ACC112 (cell line): Measurements from ENCODE around the gene ADGRE3.

Experiments used
- H2AFZ ChIP-seq: fragments of 200-600 bp; sonication (generic); one replicate; pipeline ENCODE4 v1.6.0; 2017; ENCODE audit warnings: antibody characterized with exemption, low read length; ENCODE audit not compliant: unreplicated experiment
- H3K27ac ChIP-seq: fragments of 200-600 bp; sonication (generic); 2 replicates; pipeline ENCODE4 v1.5.1; 2014; ENCODE audit warnings: low read depth, mild to moderate bottlenecking, antibody characterized with exemption, low read length, moderate library complexity
- H3K27me3 ChIP-seq: fragments of 200-600 bp; sonication (generic); 2 replicates; pipeline ENCODE4 v1.6.1; 2014; ENCODE audit warnings: mild to moderate bottlenecking, antibody characterized with exemption, low read length, moderate library complexity, mixed read lengths; ENCODE audit not compliant: insufficient read depth
- H3K36me3 ChIP-seq: fragments of 200-600 bp; sonication (generic); 2 replicates; pipeline ENCODE4 v1.6.1; 2016; ENCODE audit warnings: mild to moderate bottlenecking, antibody characterized with exemption, low read length, moderate library complexity, mixed read lengths; ENCODE audit not compliant: insufficient read depth
- H3K4me1 ChIP-seq: fragments of 200-600 bp; sonication (generic); one replicate; pipeline ENCODE4 v1.6.1; 2016; ENCODE audit warnings: low read length, mixed read lengths; ENCODE audit not compliant: insufficient read depth, unreplicated experiment, control insufficient read depth
- H3K4me3 ChIP-seq: fragments of 200-600 bp; sonication (generic); 2 replicates; pipeline ENCODE4 v1.5.1; 2014; ENCODE audit warnings: mild to moderate bottlenecking, low read depth, low read length
- H3K79me2 ChIP-seq: fragments of 200-600 bp; sonication (generic); one replicate; pipeline ENCODE4 v1.6.0; 2016; ENCODE audit warnings: low read length; ENCODE audit not compliant: control insufficient read depth, unreplicated experiment, insufficient read depth

Gene ADGRE3

GRCh38 chr19:14576363-14576762, 98.3 kb downstream of the ADGRE3 start:
- Histone ChIP-seq H2AFZ (no peak overlapping the region), H3K79me2 (peaks cover 4% of the 10 kb centered on the region), H3K4me1 (peaks cover 4% of the 10 kb centered on the region), H3K4me3 (no peak overlapping the region), H3K27me3 (no peaks in the 10 kb centered on the region), H3K27ac (no peak overlapping the region), H3K36me3 (no peaks in the 10 kb centered on the region)

GRCh38 chr19:14575428-14575980, 99.1 kb downstream of the ADGRE3 start:
- Histone ChIP-seq H3K36me3 (no peaks in the 10 kb centered on the region), H2AFZ (no peak overlapping the region), H3K4me1 (peaks cover 4% of the 10 kb centered on the region), H3K27me3 (no peaks in the 10 kb centered on the region), H3K79me2 (peaks cover 13% of the 10 kb centered on the region), H3K4me3 (no peak overlapping the region), H3K27ac (no peak overlapping the region)

- no peaks in the 10 kb centered on the region for H3K36me3 ChIP-seq
- H3K4me1 ChIP-seq = peaks cover 4% of the 10 kb centered on the region
- H3K4me3 ChIP-seq = peak within 1 kb of the TSS; percentile 86
- peaks cover 16% of the 10 kb centered on the region for H3K79me2 ChIP-seq
- H3K27me3 ChIP-seq = no peaks in the 10 kb centered on the region
- peak within 1 kb of the TSS; percentile 36 for H2AFZ ChIP-seq
- no peak within 1 kb of the TSS for H3K27ac ChIP-seq
These were observed 102.8 kb downstream of the ADGRE3 start, which contains the start of gene NDUFB7 for GRCh38 chr19:14571695-14572490. Gene NDUFB7, minus strand, starts transcription at chr19:14572066. Its CDS starts 66 bp downstream, at chr19:14572000.

- Histone ChIP-seq H2AFZ (no peak overlapping the region), H3K36me3 (no peaks in the 10 kb centered on the region), H3K4me3 (peak overlapping the region; percentile 86), H3K79me2 (peaks cover 16% of the 10 kb centered on the region), H3K27ac (no peak overlapping the region), H3K27me3 (no peaks in the 10 kb centered on the region), H3K4me1 (peaks cover 4% of the 10 kb centered on the region)
These were observed 103.6 kb downstream of the ADGRE3 start for GRCh38 chr19:14570864-14571527.
